Fibroblast of lung (primary cell): Measurements from ENCODE around the gene TREM1. TPM values are rescaled to one million over a fixed set of nuclear protein-coding genes. Genes with fewer than 3 reads are reported as not detected.

Source experiments
- DNase-seq, 2 donors: peaks; one replicate each; pipeline versions ENCODE4 v3.0.0 to v3.0.0-alpha.2; 2010; ENCODE audit warnings: low read depth in 2 of 2
- H2AFZ ChIP-seq: 2 replicates; pipeline ENCODE4 v1.5.1; 2012; ENCODE audit warnings: low read length, control low read depth, inconsistent platforms
- H3K27ac ChIP-seq: 2 replicates; pipeline ENCODE4 v1.5.1; 2011; ENCODE audit warnings: low read length, control low read depth; ENCODE audit not compliant: insufficient read depth
- H3K27me3 ChIP-seq: 2 replicates; pipeline ENCODE4 v1.5.1; 2011; ENCODE audit warnings: mild to moderate bottlenecking, low read length; ENCODE audit not compliant: control insufficient read depth, insufficient read depth
- H3K36me3 ChIP-seq: 2 replicates; pipeline ENCODE4 v1.5.1; 2011; ENCODE audit warnings: low read length; ENCODE audit not compliant: control insufficient read depth, insufficient read depth
- H3K4me1 ChIP-seq: 2 replicates; pipeline ENCODE4 v1.5.1; 2011; ENCODE audit warnings: low read length; ENCODE audit not compliant: control insufficient read depth, insufficient read depth; ENCODE audit errors: extremely low read depth
- H3K4me2 ChIP-seq: 2 replicates; pipeline ENCODE4 v1.5.1; 2011; ENCODE audit warnings: low read length, control low read depth; ENCODE audit not compliant: insufficient read depth; ENCODE audit errors: extremely low read depth
- H3K4me3 ChIP-seq, 4 experiments: fragments of 200-600 bp in 1 of 4; sonication (generic) in 1 of 4; replicated peaks in 1 of 4; 2 replicates each; pipeline ENCODE4 v1.5.1; 2011 to 2016; ENCODE audit warnings: low read length in 4 of 4, low read depth in 3 of 4, mild to moderate bottlenecking in 3 of 4, control low read depth in 2 of 4, inconsistent platforms in 1 of 4, mixed read lengths in 1 of 4; ENCODE audit not compliant: insufficient read depth in 1 of 4; ENCODE audit errors: control extremely low read depth in 1 of 4
- H3K79me2 ChIP-seq: 2 replicates; pipeline ENCODE4 v1.5.1; 2012; ENCODE audit warnings: mild to moderate bottlenecking, low read length, inconsistent platforms; ENCODE audit not compliant: control insufficient read depth, insufficient read depth
- H3K9ac ChIP-seq: 2 replicates; pipeline ENCODE4 v1.5.1; 2011; ENCODE audit warnings: mild to moderate bottlenecking, low read length, control low read depth; ENCODE audit not compliant: insufficient read depth
- H3K9me3 ChIP-seq: 2 replicates; pipeline ENCODE4 v1.5.1; 2012; ENCODE audit warnings: low read depth, low read length; ENCODE audit not compliant: control insufficient read depth, insufficient read depth
- H4K20me1 ChIP-seq: 2 replicates; pipeline ENCODE4 v1.5.1; 2011; ENCODE audit warnings: low read length; ENCODE audit not compliant: control insufficient read depth, insufficient read depth; ENCODE audit errors: extremely low read depth
- EZH2 ChIP-seq: IDR thresholded peaks from 2 replicates; pipeline ENCODE4 v1.5.1; 2012; ENCODE audit warnings: low read length, control low read depth, mild to moderate bottlenecking; ENCODE audit errors: missing control alignments
- polyA plus RNA-seq, 2 donors: library from polyadenylated mRNA; depleted of rRNA in 1 of 2; stranded (reverse) in 1 of 2; unstranded in 1 of 2; fragments of >200 nt; gene quantifications; 2 replicates each; pipeline ENCODE4 v1.2.1, GENCODE V29; 2011 to 2012; ENCODE audit warnings: missing spikeins in 1 of 2
- total RNA-seq: library from RNA; depleted of rRNA; stranded (reverse); fragments of >200 nt; gene quantifications from 2 replicates; pipeline ENCODE4 v1.2.1, GENCODE V29; 2014
- TF ChIP-seq, protein P1 (sequence below), 2 donors: IDR thresholded peaks in 1 of 2; conservative IDR thresholded peaks in 1 of 2; 1 replicate in 1 of 2; 2 replicates in 1 of 2; pipeline ENCODE4 v1.5.1; 2011 to 2012; ENCODE audit warnings: low read length in 2 of 2, control low read depth in 1 of 2, inconsistent platforms in 1 of 2, low read depth in 1 of 2, mild to moderate bottlenecking in 1 of 2

Gene TREM1
- total and polyA plus RNA-seq, 2 donors (not counting 1 experiment from before 2014, with no cell fraction given) = 0.25 TPM; not detected in 1

DNA sequence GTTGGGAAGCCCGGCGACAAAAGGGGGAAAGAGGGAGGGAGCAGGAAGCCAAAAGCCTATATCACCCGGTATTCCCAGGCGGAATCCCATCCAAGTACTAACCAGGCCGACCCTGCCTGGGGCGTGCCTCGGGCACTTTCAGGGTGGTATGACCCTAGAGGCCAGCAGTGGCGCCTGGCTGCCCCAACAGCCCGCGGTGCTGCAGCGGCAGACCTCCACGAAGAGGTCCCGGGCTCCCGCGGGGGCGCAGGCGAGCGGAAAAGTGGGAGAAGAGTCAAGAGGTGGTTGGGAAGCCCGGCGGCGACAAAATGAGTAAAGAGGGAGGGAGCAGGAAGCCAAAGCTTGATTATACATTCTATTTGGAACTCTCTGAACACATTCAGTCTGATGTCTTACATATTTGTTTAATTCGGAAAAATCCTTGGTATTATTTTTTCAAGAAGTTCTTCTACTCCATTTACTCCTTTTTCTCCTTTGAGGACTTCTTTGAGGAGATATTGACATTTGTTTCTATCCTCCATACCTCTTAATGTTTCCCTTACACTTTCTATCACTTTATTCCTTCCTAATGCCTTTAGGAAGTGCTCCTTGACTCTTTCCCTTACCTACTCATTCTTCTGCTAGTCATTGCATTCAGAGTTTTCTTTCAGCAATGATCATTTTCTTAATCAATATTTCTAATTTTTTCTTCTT is 46.9 kb downstream of the TREM1 start:
- no peak for DNase-seq
- Histone ChIP-seq H3K79me2 (no peaks in the 10 kb centered on the region), H3K4me3 (no peak overlapping the region), H3K9ac (no peak overlapping the region), H4K20me1 (no peaks in the 10 kb centered on the region), H3K27ac (no peak overlapping the region), H3K4me2 (no peak overlapping the region), H3K9me3 (no peaks in the 10 kb centered on the region), H3K36me3 (no peaks in the 10 kb centered on the region), H3K27me3 (peaks cover 3% of the 10 kb centered on the region), H3K4me1 (no peaks in the 10 kb centered on the region), H2AFZ (no peak overlapping the region)
- peak; percentile 25 for TF ChIP-seq EZH2
- TF ChIP-seq, protein P1, sequence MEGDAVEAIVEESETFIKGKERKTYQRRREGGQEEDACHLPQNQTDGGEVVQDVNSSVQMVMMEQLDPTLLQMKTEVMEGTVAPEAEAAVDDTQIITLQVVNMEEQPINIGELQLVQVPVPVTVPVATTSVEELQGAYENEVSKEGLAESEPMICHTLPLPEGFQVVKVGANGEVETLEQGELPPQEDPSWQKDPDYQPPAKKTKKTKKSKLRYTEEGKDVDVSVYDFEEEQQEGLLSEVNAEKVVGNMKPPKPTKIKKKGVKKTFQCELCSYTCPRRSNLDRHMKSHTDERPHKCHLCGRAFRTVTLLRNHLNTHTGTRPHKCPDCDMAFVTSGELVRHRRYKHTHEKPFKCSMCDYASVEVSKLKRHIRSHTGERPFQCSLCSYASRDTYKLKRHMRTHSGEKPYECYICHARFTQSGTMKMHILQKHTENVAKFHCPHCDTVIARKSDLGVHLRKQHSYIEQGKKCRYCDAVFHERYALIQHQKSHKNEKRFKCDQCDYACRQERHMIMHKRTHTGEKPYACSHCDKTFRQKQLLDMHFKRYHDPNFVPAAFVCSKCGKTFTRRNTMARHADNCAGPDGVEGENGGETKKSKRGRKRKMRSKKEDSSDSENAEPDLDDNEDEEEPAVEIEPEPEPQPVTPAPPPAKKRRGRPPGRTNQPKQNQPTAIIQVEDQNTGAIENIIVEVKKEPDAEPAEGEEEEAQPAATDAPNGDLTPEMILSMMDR (conservative IDR thresholded peaks at IDR 0.05 in 1 of 2, IDR thresholded peaks at IDR 0.05 in 1 of 2; ENCODE audit: low read depth in 1 of 2, low read length in 2 of 2) = no peak

DNA sequence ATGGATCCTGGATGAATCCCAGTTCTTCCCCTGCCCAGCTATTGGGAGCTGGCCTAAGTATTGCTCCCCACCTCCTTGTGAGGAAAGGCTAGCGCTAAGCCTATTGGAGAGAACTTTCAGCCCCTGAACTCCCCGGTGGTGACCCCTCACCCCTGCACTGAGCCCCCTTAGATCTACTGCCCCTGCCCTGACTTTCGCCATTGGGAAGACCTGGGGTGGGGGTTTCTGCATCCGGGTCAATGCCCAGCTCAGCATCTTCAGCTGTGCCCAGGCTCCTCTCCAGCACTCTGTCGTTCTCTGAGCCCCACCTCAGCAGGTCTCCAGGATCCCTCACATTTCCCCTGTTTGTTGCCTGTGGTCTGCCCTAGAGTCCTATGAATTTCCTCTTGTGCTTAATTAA is 49.4 kb downstream of the TREM1 start:
- TF ChIP-seq, protein P1 (conservative IDR thresholded peaks at IDR 0.05 in 1 of 2, IDR thresholded peaks at IDR 0.05 in 1 of 2; ENCODE audit: low read depth in 1 of 2, low read length in 2 of 2) = no peak
- TF ChIP-seq EZH2 = no peak
- Histone ChIP-seq H4K20me1 (no peaks in the 10 kb centered on the region), H3K9ac (no peak overlapping the region), H3K79me2 (no peaks in the 10 kb centered on the region), H3K27me3 (peaks cover 3% of the 10 kb centered on the region), H3K4me3 (no peak overlapping the region), H3K9me3 (no peaks in the 10 kb centered on the region), H3K4me2 (no peak overlapping the region), H3K36me3 (no peaks in the 10 kb centered on the region), H3K27ac (no peak overlapping the region), H3K4me1 (no peaks in the 10 kb centered on the region), H2AFZ (no peak overlapping the region)
- no peak for DNase-seq

DNA sequence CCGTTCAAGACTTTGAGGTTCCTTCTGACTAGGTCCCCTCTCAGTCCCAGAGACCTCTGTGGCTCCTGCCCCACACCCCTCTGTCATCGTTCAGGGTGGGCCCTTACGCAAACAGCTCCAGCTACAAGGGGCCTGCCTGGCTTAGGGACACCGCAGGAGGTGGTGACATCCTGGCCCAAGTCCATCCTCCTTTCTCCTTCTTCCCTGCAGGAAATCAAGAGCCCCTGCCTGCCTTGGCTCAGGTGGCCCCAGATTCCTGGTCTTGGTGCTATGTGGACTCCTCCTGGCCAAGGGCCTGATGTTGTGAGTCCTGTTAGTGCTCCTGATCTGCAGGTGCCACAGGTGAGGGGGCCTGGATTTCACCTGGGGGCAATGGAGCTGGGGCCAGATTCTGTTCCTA is 50.2 kb downstream of the TREM1 start:
- H3K27me3 ChIP-seq = peaks cover 3% of the 10 kb centered on the region
- H3K4me3 ChIP-seq = no peak overlapping the region
- no peak overlapping the region for H3K27ac ChIP-seq
- H3K36me3 ChIP-seq = no peaks in the 10 kb centered on the region
- TF ChIP-seq EZH2 = no peak
- TF ChIP-seq, protein P1 (conservative IDR thresholded peaks at IDR 0.05 in 1 of 2, IDR thresholded peaks at IDR 0.05 in 1 of 2; ENCODE audit: low read depth in 1 of 2, low read length in 2 of 2) = no peak
- H3K79me2 ChIP-seq = no peaks in the 10 kb centered on the region
- no peaks in the 10 kb centered on the region for H3K9me3 ChIP-seq
- no peak overlapping the region for H3K9ac ChIP-seq
- H3K4me1 ChIP-seq = no peaks in the 10 kb centered on the region
- H2AFZ ChIP-seq = no peak overlapping the region
- H3K4me2 ChIP-seq = no peak overlapping the region
- H4K20me1 ChIP-seq = no peaks in the 10 kb centered on the region
- no peak for DNase-seq
